HG03039 (cell line): ENCODE results near the gene RTN1.

ENCODE experiments used
- ATAC-seq: cut with Tn5 transposase; IDR thresholded peaks from one replicate; pipeline ENCODE4 v1.9.1; 2021; ENCODE audit warnings: mild to moderate bottlenecking, moderate library complexity; ENCODE audit not compliant: unreplicated experiment

RTN1 gene

GRCh38 chr14:59849411-59850130 lies 21.0 kb downstream of the RTN1 start:
- ATAC-seq, result no peak

- no peak for ATAC-seq
These were observed 21.9 kb downstream of the RTN1 start for GRCh38 chr14:59848671-59849070.

GRCh38 chr14:59847711-59848110 lies 22.9 kb downstream of the RTN1 start:
- no peak for ATAC-seq

GRCh38 chr14:59846595-59846994 lies 24.0 kb downstream of the RTN1 start:
- ATAC-seq, result no peak

- ATAC-seq, result no peak
These were observed 25.3 kb downstream of the RTN1 start for GRCh38 chr14:59845245-59845644.

- no peak for ATAC-seq
These were observed 26.3 kb downstream of the RTN1 start for GRCh38 chr14:59844186-59844812.

- no peak for ATAC-seq
These were observed 34.5 kb downstream of the RTN1 start for GRCh38 chr14:59836116-59836515.

GRCh38 chr14:59832653-59833294 lies 37.8 kb downstream of the RTN1 start:
- ATAC-seq, result no peak

GRCh38 chr14:59831121-59831730 lies 39.4 kb downstream of the RTN1 start:
- no peak for ATAC-seq

GRCh38 chr14:59830338-59830734 lies 40.2 kb downstream of the RTN1 start:
- ATAC-seq, result no peak

- ATAC-seq, result no peak
These were observed 40.9 kb downstream of the RTN1 start for GRCh38 chr14:59829469-59830337.

- ATAC-seq, result no peak
These were observed 42.3 kb downstream of the RTN1 start for GRCh38 chr14:59828276-59828675.

- ATAC-seq, result no peak
These were observed 43.2 kb downstream of the RTN1 start for GRCh38 chr14:59827401-59827800.

- no peak for ATAC-seq
These were observed 44.4 kb downstream of the RTN1 start for GRCh38 chr14:59826150-59826549.

- ATAC-seq, result peak; percentile 53
These were observed 47.4 kb downstream of the RTN1 start for GRCh38 chr14:59823179-59823578.

- no peak for ATAC-seq
These were observed 51.0 kb downstream of the RTN1 start for GRCh38 chr14:59819446-59820088.

- no peak for ATAC-seq
These were observed 53.6 kb downstream of the RTN1 start for GRCh38 chr14:59816941-59817340.

GRCh38 chr14:59814988-59815387 lies 55.6 kb downstream of the RTN1 start:
- ATAC-seq, result no peak

- ATAC-seq, result no peak
These were observed 58.8 kb downstream of the RTN1 start for GRCh38 chr14:59811815-59812214.

- ATAC-seq, result no peak
These were observed 59.5 kb downstream of the RTN1 start for GRCh38 chr14:59811073-59811472.
